Renal cortical epithelial cell (primary cell): ENCODE measurements around the gene CMKLR1. TPM values are rescaled to one million over a fixed set of nuclear protein-coding genes. Genes with fewer than 3 reads are reported as not detected.

Experiments used
- DNase-seq: peaks from one replicate; pipeline ENCODE4 v3.0.0-alpha.2; 2011; ENCODE audit warnings: low read depth
- total RNA-seq: library from RNA; depleted of rRNA; stranded (reverse); fragments of >200 nt; gene quantifications from 2 replicates; pipeline ENCODE4 v1.2.3, GENCODE V29; 2014

The CMKLR1 gene
- total RNA-seq, 1 donor from 2014 or later = not detected

DNA sequence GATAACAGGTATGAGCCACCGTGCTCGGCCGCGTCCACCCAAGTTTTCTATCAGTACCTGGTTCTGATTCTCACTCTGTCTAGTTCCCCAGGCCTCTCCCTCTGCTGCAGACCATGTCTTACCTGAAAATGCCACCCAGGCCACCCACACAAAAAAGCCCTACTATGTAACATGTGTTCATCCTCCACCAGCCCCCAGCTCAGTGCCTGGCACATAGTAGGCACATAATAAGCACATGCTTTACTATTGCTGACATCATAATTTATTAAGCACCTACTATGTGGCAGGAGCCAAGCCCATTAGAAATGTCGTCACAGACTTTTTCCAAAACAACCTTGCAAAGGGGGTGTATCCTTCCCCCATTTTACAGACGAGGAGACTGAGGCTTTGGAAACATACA lies 37.8 kb downstream of the CMKLR1 start:
- no peak for DNase-seq

DNA sequence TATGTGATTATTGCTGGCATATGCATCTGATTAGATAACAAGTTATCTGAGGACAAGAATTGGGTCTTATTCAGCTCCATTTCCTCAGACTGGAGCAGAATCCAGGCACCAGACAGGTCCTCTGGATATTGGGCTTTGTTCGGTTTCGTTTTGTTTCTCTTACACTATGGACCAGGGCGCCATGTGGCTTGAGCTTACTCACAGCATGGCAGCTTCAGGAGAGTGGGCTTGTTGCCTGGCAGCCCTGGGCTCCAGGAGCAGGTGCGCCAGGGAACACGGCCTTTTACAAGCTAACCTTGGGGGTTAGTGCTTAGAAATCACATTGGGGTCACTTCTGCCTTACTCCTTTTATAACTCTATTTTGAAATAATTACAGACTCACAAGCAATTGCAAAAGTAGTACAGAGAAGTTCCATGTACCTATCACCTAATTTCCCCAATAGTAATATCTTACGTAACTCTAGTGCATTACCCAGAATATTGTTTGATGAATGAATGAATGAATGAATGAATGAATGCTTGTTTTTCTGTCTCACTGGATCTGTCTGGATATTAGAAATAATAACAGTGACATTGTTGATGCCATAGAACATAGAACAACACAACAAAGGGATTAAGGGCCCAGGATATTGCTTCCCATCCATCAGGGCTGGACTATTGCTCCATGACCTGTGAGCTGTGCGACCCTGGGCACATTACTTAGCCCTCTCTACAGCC lies 39.0 kb downstream of the CMKLR1 start:
- DNase-seq = no peak

DNA sequence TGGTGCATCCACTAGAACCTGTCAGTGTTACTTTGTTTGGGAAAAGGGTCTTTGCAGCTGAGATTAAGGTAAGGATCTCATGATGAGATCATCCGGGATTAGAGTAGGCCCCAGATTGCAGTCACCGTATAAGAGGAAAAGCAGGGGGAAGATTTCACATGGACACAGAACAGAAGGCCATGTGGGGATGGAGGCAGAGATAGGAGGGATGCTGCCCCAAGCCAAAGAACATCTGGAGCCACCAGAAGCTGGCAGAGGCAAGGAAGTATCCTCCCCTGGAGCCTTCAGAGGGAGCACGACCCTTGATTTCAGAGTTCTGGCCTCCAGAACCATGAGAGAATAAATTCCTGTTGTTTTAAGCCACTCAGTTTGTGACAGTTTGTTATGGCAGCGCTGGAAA lies 39.6 kb downstream of the CMKLR1 start:
- no peak for DNase-seq

DNA sequence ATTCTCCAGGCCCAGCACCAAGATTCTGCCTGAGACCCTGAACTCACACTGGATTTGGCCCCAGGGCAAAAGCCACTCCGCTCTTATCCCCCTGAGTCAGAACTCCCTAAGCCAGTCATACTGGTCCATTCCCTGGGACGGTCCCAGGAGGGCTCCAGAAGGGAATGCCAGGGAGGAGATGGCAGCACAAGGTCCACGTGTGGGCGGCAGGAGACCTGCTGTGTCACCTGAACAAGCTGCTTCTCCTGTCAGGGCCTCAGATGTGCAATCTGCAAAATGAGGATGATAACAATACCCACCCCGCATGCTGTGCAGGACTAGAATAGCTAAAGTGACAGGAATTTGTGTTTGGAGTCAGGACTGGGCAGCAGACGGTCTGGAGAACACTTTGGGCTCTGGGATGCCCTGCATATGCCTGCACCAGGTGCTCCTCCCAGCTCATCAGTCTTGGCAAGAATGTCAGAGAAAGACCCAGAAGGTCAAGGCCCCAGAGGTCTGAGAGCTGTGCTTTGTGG lies 40.3 kb downstream of the CMKLR1 start:
- DNase-seq = no peak

DNA sequence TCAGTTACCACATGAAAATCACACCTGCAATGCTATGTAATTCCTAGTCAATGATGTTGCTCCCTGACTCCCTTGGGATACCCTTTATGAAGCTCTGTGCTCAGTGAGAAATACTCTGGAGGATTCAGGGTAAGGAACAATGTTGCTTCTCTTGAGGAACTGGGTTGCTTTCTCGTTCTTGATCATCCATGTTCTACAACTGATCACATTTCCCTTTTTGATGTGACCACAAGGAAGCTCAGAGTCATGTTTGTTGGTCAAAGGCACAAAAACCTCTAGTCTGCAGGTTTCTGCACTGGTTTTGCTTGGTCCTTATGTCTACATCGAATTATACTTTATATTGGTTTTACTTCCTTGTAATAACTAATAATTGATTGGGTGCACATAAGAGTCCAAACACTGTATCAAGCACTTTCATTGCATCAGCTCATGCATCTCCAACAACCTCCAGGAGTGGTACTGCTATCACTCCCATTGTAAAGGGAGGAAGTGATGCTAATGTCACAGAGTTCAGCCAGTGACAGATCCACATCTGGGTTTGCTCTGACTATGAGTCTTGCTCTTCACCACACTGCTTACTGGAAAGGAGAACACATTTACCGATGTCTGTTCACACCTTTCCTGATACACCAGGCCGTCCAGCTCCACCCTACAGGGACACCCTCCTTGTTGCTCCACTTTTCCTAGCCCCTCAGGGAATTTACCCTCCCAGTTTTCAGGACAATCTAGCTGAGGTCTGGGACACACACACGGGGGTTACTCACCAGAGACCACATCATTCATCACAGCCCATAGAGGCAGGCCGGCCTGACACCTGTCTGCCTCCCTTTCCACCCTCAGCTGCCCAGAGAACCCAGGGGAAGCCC lies 41.0 kb downstream of the CMKLR1 start:
- no peak for DNase-seq

DNA sequence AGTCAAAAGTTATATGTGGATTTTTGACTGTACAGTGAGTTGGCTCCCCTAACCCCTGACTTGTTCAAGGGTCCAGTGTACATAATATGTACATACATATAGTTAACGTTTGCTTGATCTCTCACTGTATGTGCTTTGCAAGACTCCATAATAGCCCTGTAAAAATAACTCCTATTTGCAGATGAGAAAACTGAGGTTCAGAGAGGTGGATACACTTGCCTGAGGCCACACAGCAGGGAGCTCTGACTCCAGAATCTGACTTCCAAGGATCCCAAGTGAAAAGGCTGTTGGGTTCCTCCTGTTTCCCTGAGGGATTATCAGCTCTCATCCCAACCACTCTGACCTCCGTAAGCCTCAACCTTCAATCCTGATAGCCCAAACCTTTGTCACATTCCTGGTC lies 41.7 kb downstream of the CMKLR1 start:
- DNase-seq = no peak

DNA sequence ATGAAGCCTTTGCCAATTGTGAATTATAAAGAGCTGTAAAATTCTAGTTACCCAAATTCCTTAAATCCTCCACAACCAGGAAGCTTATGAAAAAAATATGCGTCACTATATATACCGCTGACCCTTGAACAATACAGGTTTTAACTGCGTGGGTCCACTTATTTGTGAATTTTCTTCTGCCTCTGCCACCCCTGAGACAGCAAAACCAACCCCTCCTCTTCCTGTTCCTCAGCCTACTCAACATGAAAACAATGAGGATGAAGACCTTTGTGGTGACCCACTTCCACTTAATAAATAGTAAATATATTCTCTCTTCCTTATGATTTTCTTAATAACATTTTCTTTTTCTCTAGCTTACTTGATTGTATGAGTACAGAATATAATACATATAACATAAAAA lies 42.2 kb downstream of the CMKLR1 start:
- no peak for DNase-seq

DNA sequence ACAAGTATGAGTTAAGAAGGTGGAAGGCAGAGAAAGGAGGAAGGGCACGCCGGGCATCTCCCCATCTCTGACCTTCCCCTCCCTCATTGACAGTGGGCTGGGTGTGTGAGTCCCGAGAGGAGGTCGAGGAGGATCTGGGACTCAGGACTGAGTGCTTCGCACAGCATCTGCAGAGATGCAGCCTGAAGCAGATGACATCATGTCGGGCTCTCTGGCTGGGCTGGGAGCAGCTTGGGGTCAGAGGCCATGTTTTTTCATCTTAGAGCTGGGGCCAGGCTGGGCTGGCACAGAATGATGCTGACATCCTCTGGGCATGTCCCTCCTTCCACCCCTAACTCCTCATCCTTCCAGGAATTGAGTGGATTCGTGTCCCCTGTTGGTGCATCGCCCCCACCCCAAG lies 43.5 kb downstream of the CMKLR1 start:
- no peak for DNase-seq

DNA sequence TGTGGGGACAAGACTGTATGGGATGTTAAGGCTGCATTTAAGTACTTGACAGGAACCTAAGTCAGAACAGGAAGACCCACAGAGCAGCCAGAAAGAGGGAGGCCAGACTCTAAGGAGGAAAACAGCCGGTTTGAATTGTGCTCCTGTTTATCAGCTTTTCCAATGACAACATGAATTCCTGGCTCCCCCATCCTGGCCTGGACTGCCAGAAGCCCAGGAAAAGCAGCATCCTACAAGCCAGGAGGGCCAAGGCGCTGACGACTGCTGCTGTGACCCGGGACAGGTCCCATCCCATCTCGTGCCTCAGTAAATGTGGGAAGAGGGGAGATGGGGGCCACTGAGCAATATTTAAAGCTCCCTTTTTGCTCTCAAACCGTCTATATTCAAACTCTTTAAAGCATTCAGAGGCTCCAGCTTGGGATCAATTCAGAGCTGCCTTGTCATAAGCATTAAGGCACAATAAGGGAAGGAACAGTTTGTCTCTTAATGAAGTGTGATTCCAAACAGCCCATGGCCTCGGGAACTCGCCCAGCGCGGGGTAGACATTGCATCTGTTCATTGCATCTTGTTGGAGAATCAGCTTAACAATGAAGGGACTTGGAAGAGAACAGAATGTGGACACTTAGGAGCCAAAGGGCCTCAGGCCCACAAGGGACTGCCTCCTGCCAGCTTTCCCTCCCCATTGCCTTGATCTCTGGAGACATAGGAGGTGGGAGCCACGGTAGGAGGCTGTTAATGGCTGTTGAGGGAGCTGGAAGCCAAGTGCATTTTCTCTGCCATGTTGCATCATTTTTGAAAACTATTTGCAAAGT lies 49.6 kb downstream of the CMKLR1 start:
- no peak for DNase-seq

DNA sequence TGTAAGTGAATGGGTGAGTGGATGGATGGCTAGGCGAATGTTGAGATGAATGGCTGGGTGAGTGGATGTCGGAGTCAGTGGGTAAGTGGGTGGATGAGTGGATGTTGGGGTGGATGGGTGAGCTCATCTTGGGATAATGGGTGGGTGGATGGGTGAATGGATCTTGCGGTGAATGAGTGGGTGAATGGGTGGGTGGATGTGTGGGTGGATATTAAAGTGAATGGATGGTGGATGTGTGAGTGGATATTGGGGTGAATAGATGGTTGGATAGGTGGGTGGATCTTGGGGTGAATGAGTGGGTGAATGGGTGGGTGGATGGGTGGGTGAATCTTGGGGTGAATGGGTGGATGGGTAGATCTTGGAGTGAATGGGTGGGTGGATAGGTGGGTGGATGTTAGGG lies 51.9 kb downstream of the CMKLR1 start:
- no peak for DNase-seq

DNA sequence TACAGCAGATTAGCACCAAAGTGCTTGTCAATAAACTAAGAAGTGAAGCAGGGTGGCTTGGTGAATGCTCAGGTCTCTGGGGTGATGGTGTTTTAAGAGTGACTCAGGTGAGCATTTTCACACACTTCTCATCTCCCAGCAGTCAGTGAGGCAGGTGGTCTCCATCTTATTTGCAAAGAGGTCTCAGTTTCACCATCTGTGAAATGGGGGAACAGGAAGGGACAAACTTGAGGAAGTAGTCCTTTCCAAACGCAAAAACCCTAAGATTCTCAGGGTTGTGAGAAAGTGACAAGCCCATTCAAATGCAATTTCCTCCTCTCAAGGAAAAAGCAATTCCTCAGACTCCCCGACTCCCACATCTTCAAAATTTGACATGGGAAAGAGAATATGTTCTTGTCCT lies 54.1 kb downstream of the CMKLR1 start:
- no peak for DNase-seq

DNA sequence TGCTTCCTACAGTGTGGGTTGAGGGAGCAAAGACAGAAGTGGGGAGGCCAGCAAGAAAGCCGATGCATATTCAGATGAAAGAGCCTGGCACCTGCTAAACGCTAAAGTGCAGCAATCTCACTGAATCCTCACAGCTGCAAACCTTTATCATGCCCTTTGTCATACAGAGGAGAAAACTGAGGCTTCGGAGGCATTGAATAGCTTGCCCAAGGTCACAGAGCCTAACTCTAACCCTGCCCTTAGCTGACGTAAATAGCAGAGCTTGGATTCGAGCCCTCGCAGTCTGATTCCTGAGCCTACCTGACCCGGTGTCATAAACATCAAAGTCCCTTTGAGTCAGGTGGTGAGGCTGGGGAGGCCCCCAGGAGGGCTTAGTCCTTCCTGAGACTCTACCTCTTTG lies 54.9 kb downstream of the CMKLR1 start:
- DNase-seq = no peak

DNA sequence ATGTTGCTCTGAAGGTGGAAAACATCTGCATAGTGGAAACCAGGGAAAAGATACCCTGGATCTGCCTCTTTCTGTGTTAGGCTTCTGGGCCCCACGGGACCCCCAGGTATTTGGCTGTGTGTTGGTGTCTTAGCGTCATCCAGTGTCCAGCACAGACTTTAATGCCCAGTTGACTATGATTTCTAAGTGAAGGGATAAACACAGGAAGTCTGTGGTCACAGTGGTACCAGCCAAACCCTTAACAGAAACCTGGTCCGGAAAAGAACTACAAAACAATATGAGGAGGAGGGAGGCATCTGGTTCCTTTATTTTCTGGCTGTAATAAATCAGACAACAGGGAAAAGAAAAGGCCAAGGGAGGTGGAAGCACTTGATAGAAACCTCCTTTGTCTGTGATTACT lies 56.4 kb downstream of the CMKLR1 start:
- no peak for DNase-seq

DNA sequence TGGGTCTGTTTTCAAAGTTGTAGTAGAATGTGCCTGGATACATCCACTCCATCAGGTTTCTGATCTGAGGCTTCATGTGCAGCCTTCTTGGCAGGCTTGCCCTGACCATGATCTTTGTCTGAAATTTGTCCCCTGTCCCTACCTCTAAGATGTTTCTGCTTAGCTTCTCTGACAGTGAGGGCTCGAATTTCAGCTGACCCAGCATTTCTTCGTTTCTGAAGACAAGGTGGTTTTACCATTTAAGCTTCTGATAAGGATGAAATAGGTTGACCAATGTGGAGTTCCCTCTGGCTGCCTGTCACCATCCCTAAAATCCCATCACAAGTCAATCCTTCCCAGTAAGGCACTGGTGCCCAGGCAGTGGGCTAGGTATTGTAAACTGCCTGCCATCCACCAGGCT lies 57.0 kb downstream of the CMKLR1 start:
- DNase-seq = no peak

DNA sequence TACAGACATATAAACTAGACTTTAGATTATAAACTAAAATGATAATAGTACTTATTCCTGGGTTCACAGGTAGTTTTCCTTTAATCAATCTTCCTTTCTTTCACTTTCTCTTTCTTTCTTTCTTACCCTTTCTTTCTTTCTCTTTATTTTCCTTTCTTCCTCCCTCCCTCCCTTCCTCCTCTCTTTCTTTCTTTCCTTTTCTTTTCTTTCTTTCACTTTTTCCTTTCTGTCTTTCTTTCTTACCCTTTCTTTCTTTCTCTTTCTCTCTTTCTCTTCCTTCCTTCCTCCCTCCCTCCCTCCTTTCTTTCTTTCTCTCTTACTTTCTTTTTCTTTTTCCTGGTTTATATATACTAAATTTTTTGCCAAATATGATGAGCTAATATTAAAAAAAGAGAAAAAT lies 61.5 kb downstream of the CMKLR1 start:
- DNase-seq = no peak

DNA sequence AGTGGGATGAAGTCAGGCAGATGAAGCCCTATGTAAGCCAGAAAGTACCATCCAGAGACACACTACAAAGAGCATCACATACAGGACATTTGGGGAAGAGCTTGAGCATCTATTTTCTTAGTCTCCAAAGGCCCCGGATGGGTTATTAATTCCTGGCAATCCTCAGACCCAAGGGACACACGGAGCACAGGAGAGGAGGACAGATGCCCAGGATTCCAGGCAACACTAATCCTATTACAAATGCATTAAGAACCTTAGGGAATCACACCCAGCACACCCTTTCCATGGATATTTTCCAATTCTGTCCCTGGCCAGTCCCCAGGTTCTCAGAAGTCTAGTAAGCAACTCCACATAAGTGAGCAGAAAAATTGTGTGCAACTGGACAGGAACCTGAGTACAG lies 65.9 kb downstream of the CMKLR1 start:
- DNase-seq = no peak

DNA sequence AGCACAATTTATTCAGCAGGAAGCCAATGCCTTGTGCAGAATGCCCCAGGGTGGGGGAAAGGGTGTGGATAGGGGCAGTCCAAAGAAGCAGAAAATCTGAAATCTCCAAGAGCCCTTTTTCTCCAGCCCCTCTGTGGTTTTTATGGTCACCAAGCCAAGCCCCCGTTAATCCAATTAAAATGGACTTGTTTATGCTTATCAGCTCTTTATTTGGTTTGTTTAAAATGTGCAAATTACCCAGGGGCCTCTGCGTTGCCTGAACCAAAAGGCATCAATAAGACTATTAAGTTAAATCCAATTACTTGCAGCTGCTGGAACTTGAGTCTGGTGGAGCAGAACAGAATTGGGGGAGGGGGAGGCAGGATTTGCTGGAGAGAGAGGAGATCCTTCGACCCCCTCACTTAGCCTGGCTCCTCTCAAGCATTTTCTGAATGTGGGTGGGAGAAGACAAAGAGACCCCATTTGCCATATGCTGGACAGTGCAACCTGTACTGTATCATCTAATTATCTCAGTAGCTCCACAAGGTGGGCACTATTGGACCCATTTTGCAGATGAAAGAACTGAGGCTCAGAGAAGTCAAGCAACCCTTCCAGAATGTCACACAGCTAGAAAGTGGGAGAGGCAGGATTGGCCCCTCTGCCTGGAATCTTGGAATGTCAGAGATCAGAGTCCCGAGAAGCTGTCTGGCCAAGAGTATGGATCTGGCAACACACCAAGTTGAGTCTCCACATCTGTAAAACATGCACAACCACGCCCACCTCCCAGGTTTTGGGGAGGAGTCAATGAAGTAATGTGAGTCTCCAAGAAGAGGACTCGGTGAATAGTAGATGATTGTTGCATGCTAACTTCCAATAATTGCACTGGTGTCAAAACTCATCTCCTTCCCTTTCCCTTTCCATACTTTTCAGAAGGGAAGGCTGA lies 66.9 kb downstream of the CMKLR1 start:
- no peak for DNase-seq

DNA sequence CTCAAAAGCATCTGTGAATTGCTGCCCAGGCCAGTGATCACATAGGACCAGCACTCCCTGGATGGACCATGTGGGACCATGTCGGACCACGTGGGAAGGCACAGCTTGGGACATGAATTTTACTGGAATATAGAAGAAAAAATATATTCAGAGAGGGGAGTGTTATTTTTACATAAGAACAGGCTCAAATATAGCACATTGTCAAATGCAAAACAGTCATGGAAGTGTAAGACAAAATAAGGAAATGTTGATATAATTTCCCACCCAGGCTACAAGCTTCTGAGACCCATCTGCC lies 68.3 kb downstream of the CMKLR1 start:
- no peak for DNase-seq

DNA sequence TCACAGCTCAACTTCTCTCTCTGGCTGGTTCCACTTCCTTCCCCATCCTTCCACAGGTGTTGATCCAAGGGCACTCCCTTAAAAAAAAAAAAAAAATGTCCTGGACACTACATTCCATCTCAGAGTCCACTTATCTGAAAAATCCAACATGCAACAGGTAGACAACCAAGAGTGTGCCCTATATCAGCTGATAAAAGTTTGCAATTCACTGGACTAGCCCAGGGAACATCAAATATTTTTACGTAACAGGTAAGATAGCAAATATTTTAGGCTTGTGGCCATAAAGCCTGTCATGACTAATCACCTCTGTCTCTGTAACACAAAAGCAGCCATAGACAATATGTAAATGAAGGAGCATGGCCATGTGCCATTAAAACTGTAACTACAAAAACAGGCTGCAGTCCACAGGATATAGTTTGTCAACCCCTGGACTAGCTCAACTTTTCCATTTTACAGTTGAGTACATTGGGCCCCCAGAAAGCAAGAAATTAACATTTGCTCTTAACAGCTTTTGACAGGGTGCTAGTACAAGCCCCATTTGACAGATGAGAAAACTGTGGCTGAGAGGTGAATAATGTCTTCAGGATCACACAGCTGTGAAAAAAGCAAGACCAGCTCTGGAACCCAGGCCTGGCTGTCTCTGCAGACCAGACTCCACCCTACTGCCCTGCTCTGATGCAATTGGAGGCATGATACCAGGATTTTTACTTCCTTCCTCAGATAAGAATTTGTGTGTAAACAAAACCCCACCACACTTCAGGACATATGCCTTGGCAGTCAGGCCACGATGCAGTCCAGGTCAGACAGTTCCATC lies 68.9 kb downstream of the CMKLR1 start:
- no peak for DNase-seq

DNA sequence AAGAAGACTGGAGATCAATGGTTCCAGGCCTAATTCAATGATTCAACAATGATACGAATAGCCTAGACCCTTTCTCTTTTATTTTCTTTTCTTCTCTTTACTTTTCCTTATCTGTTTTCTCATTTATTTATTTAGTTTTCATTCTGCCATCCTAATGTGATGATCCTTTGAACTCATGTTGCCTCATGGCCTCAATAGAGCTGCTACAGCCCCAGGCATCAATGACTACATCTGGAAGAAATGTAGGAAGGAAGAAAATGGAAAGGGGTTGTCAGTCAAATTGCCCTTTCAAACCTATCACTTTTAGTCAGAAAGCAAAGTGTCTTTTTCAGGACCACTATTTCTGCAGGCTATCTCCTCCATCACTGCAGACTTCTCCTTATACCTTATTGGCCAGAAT lies 69.9 kb downstream of the CMKLR1 start:
- DNase-seq = no peak

DNA sequence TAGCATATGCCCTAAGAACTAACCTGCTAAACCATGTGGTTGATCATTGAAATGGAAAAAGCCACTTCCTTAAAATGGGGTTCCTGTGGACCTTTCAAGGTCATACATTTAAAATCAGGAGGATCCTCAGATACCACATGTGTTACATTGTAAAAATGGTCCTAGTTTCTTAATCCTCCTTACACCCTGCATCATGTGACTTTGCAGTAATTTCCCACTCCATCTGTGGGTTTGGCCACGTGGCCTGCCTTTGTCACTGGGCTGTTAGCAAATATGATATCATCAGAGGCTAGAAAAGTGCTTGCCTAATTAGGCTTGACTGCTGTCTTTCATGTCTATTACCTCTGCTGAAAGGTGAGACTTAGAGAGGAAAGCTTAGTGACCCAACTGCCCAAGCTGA lies 70.7 kb downstream of the CMKLR1 start:
- DNase-seq = no peak
